Gastroesophageal sphincter (tissue), 4 donors: ENCODE data around the gene SLC6A3. TPM values are rescaled to one million over a fixed set of nuclear protein-coding genes. Genes with fewer than 3 reads are reported as not detected.
"Not testable (repeated sequence)": the region's sequence is repeated elsewhere in the genome, so short reads cannot be mapped to it uniquely, and the experiment has no call there.

ENCODE experiments used
- ATAC-seq: fragments of 150-250 bp; one replicate; pipeline ENCODE4 v1.9.1; 2016; ENCODE audit warnings: mild to moderate bottlenecking, moderate library complexity
- H3K27ac ChIP-seq, 4 donors: fragments of 200-600 bp; sonication (generic) in 3 of 4; 1 replicate in 3 of 4; 2 replicates in 1 of 4; pipeline ENCODE4 v1.5.1; 2016 to 2019
- H3K27me3 ChIP-seq: fragments of 200-600 bp; sonication (generic); one replicate; pipeline ENCODE4 v1.5.1; 2019
- H3K36me3 ChIP-seq, 2 donors: fragments of 200-600 bp; sonication (generic); one replicate each; pipeline ENCODE4 v1.5.1; 2019; ENCODE audit warnings: control low read depth in 1 of 2
- H3K4me1 ChIP-seq, 3 donors: fragments of 200-600 bp; sonication (generic); 1 replicate in 2 of 3; 2 replicates in 1 of 3; pipeline ENCODE4 v1.5.1; 2016 to 2019; ENCODE audit warnings: control low read depth in 2 of 3
- H3K4me3 ChIP-seq, 2 donors: fragments of 200-600 bp; sonication (generic); one replicate each; pipeline ENCODE4 v1.5.1; 2019; ENCODE audit warnings: mild to moderate bottlenecking in 1 of 2, moderate library complexity in 1 of 2
- H3K9me3 ChIP-seq, 3 donors: fragments of 200-600 bp; sonication (generic); one replicate each; pipeline ENCODE4 v1.5.1; 2017 to 2019; ENCODE audit warnings: control low read depth in 2 of 3
- CTCF ChIP-seq, 4 experiments: fragments of 200-600 bp in 2 of 4; fragments of 450-650 bp in 2 of 4; sonication (generic) in 1 of 4; IDR thresholded peaks; one replicate each; pipeline ENCODE4 v1.5.1; 2017 to 2019; ENCODE audit warnings: antibody characterized with exemption in 4 of 4, mild to moderate bottlenecking in 2 of 4, moderate library complexity in 2 of 4
- EP300 ChIP-seq: sonication (generic); formaldehyde crosslinking; IDR thresholded peaks from one replicate; pipeline ENCODE4 v1.6.1; 2017; ENCODE audit warnings: antibody characterized with exemption, mild to moderate bottlenecking
- POLR2A ChIP-seq, 2 donors: fragments of 450-650 bp; IDR thresholded peaks; one replicate each; pipeline ENCODE4 v1.6.1; 2017; ENCODE audit warnings: antibody characterized with exemption in 2 of 2, mild to moderate bottlenecking in 2 of 2, moderate library complexity in 1 of 2
- POLR2AphosphoS5 ChIP-seq: sonication (generic); formaldehyde crosslinking; IDR thresholded peaks from one replicate; pipeline ENCODE4 v1.6.1; 2017; ENCODE audit warnings: antibody characterized with exemption
- WGBS, 2 donors: methylation state at CpG; one replicate each; pipeline ENCODE4 v1.1.5; 2018; ENCODE audit warnings: low coverage in 1 of 2; 5-methylcytosine and 5-hydroxymethylcytosine counted together
- total RNA-seq, 4 donors: library from RNA; depleted of rRNA; stranded (reverse); fragments of >200 nt; gene quantifications; one replicate each; pipeline ENCODE4 v1.1.0, GENCODE V29; 2016

SLC6A3 gene
- total RNA-seq, 4 donors from 2014 or later, result not detected

GRCh38 chr5:1376981-1377380 is 68.3 kb downstream of the SLC6A3 start:
- peaks cover 0 to 10% (median 0%) of the 10 kb centered on the region in 3 donors for H3K4me1 ChIP-seq
- no peak overlapping the region for H3K27ac ChIP-seq
- H3K36me3 ChIP-seq, result no peaks in the 10 kb centered on the region
- no peak for TF ChIP-seq EP300
- no peak for TF ChIP-seq POLR2AphosphoS5
- no peak for TF ChIP-seq CTCF (IDR thresholded peaks at IDR 0.05)
- TF ChIP-seq POLR2A (IDR thresholded peaks at IDR 0.05), result no peak
- no peak for ATAC-seq
- H3K4me3 ChIP-seq, result no peak overlapping the region
- 51 to 64% methylated on average over 1 to 3 of the region's 3 CpGs for WGBS, 2 donors
- H3K9me3 ChIP-seq, result no peaks in the 10 kb centered on the region
- H3K27me3 ChIP-seq, result peaks cover 56% of the 10 kb centered on the region

GRCh38 chr5:1375871-1376810 is 69.1 kb downstream of the SLC6A3 start:
- Histone ChIP-seq H3K27ac (no peak overlapping the region), H3K9me3 (no peaks in the 10 kb centered on the region), H3K36me3 (no peaks in the 10 kb centered on the region), H3K4me1 (peaks cover 0 to 10% (median 0%) of the 10 kb centered on the region in 3 donors), H3K4me3 (no peak overlapping the region), H3K27me3 (peaks cover 48% of the 10 kb centered on the region)
- no peak for ATAC-seq
- 73 to 76% methylated on average over 14 to 16 of the region's 23 CpGs for WGBS, 2 donors
- TF ChIP-seq CTCF (IDR thresholded peaks at IDR 0.05) (no peak), POLR2AphosphoS5 (no peak), POLR2A (IDR thresholded peaks at IDR 0.05) (no peak), EP300 (no peak)

- ATAC-seq, result no peak
- Histone ChIP-seq H3K4me3 (no peak overlapping the region), H3K27ac (no peak overlapping the region), H3K4me1 (no peaks in the 10 kb centered on the region), H3K9me3 (no peaks in the 10 kb centered on the region), H3K36me3 (no peaks in the 10 kb centered on the region), H3K27me3 (peaks cover 33% of the 10 kb centered on the region)
- 38 to 73% methylated on average over 2 to 5 of the region's 6 CpGs for WGBS, 2 donors
- TF ChIP-seq EP300, result no peak
- no peak for TF ChIP-seq CTCF (IDR thresholded peaks at IDR 0.05)
- TF ChIP-seq POLR2AphosphoS5, result no peak
- TF ChIP-seq POLR2A (IDR thresholded peaks at IDR 0.05), result no peak
Measured at GRCh38 chr5:1374679-1375055, 70.6 kb downstream of the SLC6A3 start.

GRCh38 chr5:1374030-1374678 is 71.1 kb downstream of the SLC6A3 start:
- no peak for ATAC-seq
- H3K36me3 ChIP-seq, result no peaks in the 10 kb centered on the region
- H3K27me3 ChIP-seq, result peaks cover 31% of the 10 kb centered on the region
- 49 to 56% methylated on average over 3 to 8 of the region's 9 CpGs for WGBS, 2 donors
- H3K4me1 ChIP-seq, result no peaks in the 10 kb centered on the region
- no peak overlapping the region for H3K27ac ChIP-seq
- no peaks in the 10 kb centered on the region for H3K9me3 ChIP-seq
- H3K4me3 ChIP-seq, result no peak overlapping the region
- no peak for TF ChIP-seq CTCF (IDR thresholded peaks at IDR 0.05)
- TF ChIP-seq EP300, result no peak
- TF ChIP-seq POLR2A (IDR thresholded peaks at IDR 0.05), result no peak
- TF ChIP-seq POLR2AphosphoS5, result no peak

- H3K9me3 ChIP-seq, H3K36me3 ChIP-seq, H3K4me1 ChIP-seq, H3K4me3 ChIP-seq, ATAC-seq, H3K27ac ChIP-seq: not testable (repeated sequence)
- peaks cover 30% of the 10 kb centered on the region for H3K27me3 ChIP-seq
- 84 to 89% methylated on average over 3 to 4 of the region's 4 CpGs for WGBS, 2 donors
Measured at GRCh38 chr5:1371972-1372342, 73.3 kb downstream of the SLC6A3 start.
